GM06990 (cell line): ENCODE measurements around the gene CAB39L.

Source experiments
- DNase-seq: peaks from one replicate; pipeline ENCODE4 v3.0.0-alpha.2; 2011; ENCODE audit not compliant: insufficient read length; ENCODE audit errors: extremely low read depth
- H3K27me3 ChIP-seq: replicated peaks from 2 replicates; pipeline ENCODE4 v1.6.0; 2011; ENCODE audit warnings: low read length; ENCODE audit not compliant: control insufficient read depth, insufficient read depth
- H3K36me3 ChIP-seq: 2 replicates; pipeline ENCODE4 v1.5.1; 2011; ENCODE audit warnings: low read length; ENCODE audit not compliant: control insufficient read depth, insufficient read depth
- H3K4me3 ChIP-seq: replicated peaks from 2 replicates; pipeline ENCODE4 v1.5.1; 2011; ENCODE audit warnings: low read depth, mild to moderate bottlenecking, control low read depth, low read length
- CTCF ChIP-seq: IDR thresholded peaks from 2 replicates; pipeline ENCODE4 v1.5.1; 2011; ENCODE audit warnings: low read length, control low read depth, mild to moderate bottlenecking, inconsistent platforms; ENCODE audit not compliant: insufficient read depth, poor library complexity, severe bottlenecking

The CAB39L gene

GRCh38 chr13:49441846-49442245 lies 2.0 kb downstream of the CAB39L start:
- H3K4me3 ChIP-seq: no peak overlapping the region
- no peaks in the 10 kb centered on the region for H3K36me3 ChIP-seq
- no peak for DNase-seq
- no peaks in the 10 kb centered on the region for H3K27me3 ChIP-seq
- no peak for TF ChIP-seq CTCF

GRCh38 chr13:49441312-49441711 lies 2.6 kb downstream of the CAB39L start:
- H3K27me3 ChIP-seq: no peaks in the 10 kb centered on the region
- no peak for DNase-seq
- H3K36me3 ChIP-seq: no peaks in the 10 kb centered on the region
- no peak overlapping the region for H3K4me3 ChIP-seq
- TF ChIP-seq CTCF: no peak

GRCh38 chr13:49439609-49440008 lies 4.3 kb downstream of the CAB39L start:
- TF ChIP-seq CTCF: no peak
- H3K27me3 ChIP-seq: no peaks in the 10 kb centered on the region
- H3K4me3 ChIP-seq: no peak overlapping the region
- H3K36me3 ChIP-seq: no peaks in the 10 kb centered on the region
- no peak for DNase-seq

GRCh38 chr13:49437705-49438104 lies 6.2 kb downstream of the CAB39L start:
- Histone ChIP-seq H3K27me3 (no peaks in the 10 kb centered on the region), H3K36me3 (no peaks in the 10 kb centered on the region)
- TF ChIP-seq CTCF: no peak

GRCh38 chr13:49436890-49437289 lies 7.0 kb downstream of the CAB39L start:
- no peak for DNase-seq
- Histone ChIP-seq H3K4me3 (no peak overlapping the region), H3K27me3 (no peaks in the 10 kb centered on the region), H3K36me3 (no peaks in the 10 kb centered on the region)
- no peak for TF ChIP-seq CTCF

More at GRCh38 chr13:49437705-49438104, 6.2 kb downstream of the CAB39L start:
- DNase-seq: no peak
- no peak overlapping the region for H3K4me3 ChIP-seq

GRCh38 chr13:49435992-49436391 lies 7.9 kb downstream of the CAB39L start:
- no peaks in the 10 kb centered on the region for H3K36me3 ChIP-seq
- DNase-seq: no peak
- no peak for TF ChIP-seq CTCF
- H3K4me3 ChIP-seq: no peak overlapping the region
- no peaks in the 10 kb centered on the region for H3K27me3 ChIP-seq
